Loucy (cell line): ENCODE results near the gene IGDCC3.

Experiments used
- H2AFZ ChIP-seq: fragments of 200-600 bp; sonication (generic); 2 replicates; pipeline ENCODE4 v1.6.0; 2016; ENCODE audit warnings: antibody characterized with exemption, mild to moderate bottlenecking, low read length, moderate library complexity
- H3F3A ChIP-seq: fragments of 200-600 bp; 2 replicates; pipeline ENCODE4 v1.6.0; 2016; ENCODE audit warnings: antibody characterized with exemption, low read depth, mild to moderate bottlenecking
- H3K27me3 ChIP-seq: fragments of 200-600 bp; sonication (generic); 2 replicates; pipeline ENCODE4 v1.6.1; 2014; ENCODE audit warnings: low read length, mild to moderate bottlenecking; ENCODE audit not compliant: insufficient read depth, poor library complexity, severe bottlenecking
- H3K36me3 ChIP-seq: fragments of 200-600 bp; sonication (generic); 2 replicates; pipeline ENCODE4 v1.6.1; 2016; ENCODE audit warnings: low read length; ENCODE audit not compliant: insufficient read depth
- H3K4me1 ChIP-seq: fragments of 200-600 bp; sonication (generic); 2 replicates; pipeline ENCODE4 v1.5.1; 2014; ENCODE audit warnings: low read length, mild to moderate bottlenecking; ENCODE audit not compliant: insufficient read depth, poor library complexity, severe bottlenecking
- H3K4me2 ChIP-seq: fragments of 200-600 bp; sonication (generic); 2 replicates; pipeline ENCODE4 v1.6.0; 2014; ENCODE audit warnings: antibody characterized with exemption, low read length, low read depth, mild to moderate bottlenecking; ENCODE audit not compliant: poor library complexity, severe bottlenecking
- H3K4me3 ChIP-seq: fragments of 200-600 bp; sonication (generic); 2 replicates; pipeline ENCODE4 v1.5.1; 2014; ENCODE audit warnings: low read length, mild to moderate bottlenecking, mixed read lengths; ENCODE audit not compliant: poor library complexity, severe bottlenecking
- H3K79me2 ChIP-seq: fragments of 200-600 bp; sonication (generic); 2 replicates; pipeline ENCODE4 v1.6.1; 2014; ENCODE audit warnings: low read length; ENCODE audit not compliant: insufficient read depth
- H3K9ac ChIP-seq: fragments of 200-600 bp; sonication (generic); 2 replicates; pipeline ENCODE4 v1.6.0; 2014; ENCODE audit warnings: mild to moderate bottlenecking, low read depth, low read length, moderate library complexity; ENCODE audit not compliant: poor library complexity, severe bottlenecking
- H3K9me2 ChIP-seq: fragments of 200-600 bp; sonication (generic); replicated peaks from 2 replicates; pipeline ENCODE4 v1.6.1; 2016; ENCODE audit warnings: low read depth, low read length, mixed read lengths
- H3K9me3 ChIP-seq: fragments of 200-600 bp; sonication (generic); 2 replicates; pipeline ENCODE4 v1.6.1; 2014; ENCODE audit warnings: mild to moderate bottlenecking, antibody characterized with exemption, low read length, low read depth; ENCODE audit not compliant: insufficient read depth
- H4K20me1 ChIP-seq: fragments of 200-600 bp; sonication (generic); 2 replicates; pipeline ENCODE4 v1.6.0; 2014; ENCODE audit warnings: antibody characterized with exemption, low read length, mild to moderate bottlenecking; ENCODE audit not compliant: insufficient read depth, poor library complexity, severe bottlenecking
- EZH2phosphoT487 ChIP-seq: fragments of 200-600 bp; IDR thresholded peaks from 2 replicates; pipeline ENCODE4 v1.6.1; 2018; ENCODE audit warnings: antibody characterized with exemption, mild to moderate bottlenecking, moderate library complexity, borderline replicate concordance
- TF ChIP-seq, protein P1 (sequence below): fragments of 200-600 bp; sonication (generic); conservative IDR thresholded peaks from 2 replicates; pipeline ENCODE4 v1.5.1; 2014; ENCODE audit warnings: mild to moderate bottlenecking, antibody characterized with exemption, low read length

The IGDCC3 gene

DNA sequence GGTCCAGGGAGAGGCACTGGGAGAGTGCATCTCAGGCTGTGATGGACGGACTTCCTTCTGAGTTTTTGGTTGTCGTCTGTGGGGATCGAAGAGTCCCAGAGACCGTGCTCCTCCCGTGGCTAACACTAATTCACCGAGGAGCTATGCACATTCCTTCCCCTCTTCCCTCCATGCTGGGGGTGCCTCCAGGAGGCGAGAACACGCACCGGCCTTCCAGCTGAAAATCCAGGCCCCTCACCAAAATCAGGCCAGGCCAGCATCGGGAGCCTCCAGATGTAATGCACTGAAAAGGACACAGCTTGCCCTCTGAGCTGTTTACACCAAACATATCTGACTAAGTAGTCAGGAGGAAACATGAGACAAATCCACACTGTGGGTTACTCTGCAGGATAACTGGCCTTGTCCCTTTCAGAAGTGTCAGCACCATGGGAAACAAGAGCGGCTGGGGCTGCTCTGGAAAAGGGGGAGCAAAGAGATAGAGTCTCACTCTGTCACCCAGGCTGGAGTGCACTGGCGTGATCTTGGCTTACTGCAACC is 67.9 kb downstream of the IGDCC3 start:
- Histone ChIP-seq H3K4me2 (no peak overlapping the region), H3K9ac (no peak overlapping the region)

GRCh38 chr15:65307978-65308377 is 69.8 kb downstream of the IGDCC3 start:
- no peak overlapping the region for H3K9ac ChIP-seq
- H3K4me1 ChIP-seq: peaks cover 12% of the 10 kb centered on the region
- TF ChIP-seq, protein P1, sequence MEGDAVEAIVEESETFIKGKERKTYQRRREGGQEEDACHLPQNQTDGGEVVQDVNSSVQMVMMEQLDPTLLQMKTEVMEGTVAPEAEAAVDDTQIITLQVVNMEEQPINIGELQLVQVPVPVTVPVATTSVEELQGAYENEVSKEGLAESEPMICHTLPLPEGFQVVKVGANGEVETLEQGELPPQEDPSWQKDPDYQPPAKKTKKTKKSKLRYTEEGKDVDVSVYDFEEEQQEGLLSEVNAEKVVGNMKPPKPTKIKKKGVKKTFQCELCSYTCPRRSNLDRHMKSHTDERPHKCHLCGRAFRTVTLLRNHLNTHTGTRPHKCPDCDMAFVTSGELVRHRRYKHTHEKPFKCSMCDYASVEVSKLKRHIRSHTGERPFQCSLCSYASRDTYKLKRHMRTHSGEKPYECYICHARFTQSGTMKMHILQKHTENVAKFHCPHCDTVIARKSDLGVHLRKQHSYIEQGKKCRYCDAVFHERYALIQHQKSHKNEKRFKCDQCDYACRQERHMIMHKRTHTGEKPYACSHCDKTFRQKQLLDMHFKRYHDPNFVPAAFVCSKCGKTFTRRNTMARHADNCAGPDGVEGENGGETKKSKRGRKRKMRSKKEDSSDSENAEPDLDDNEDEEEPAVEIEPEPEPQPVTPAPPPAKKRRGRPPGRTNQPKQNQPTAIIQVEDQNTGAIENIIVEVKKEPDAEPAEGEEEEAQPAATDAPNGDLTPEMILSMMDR: no peak
- TF ChIP-seq EZH2phosphoT487: no peak
- no peaks in the 10 kb centered on the region for H3K79me2 ChIP-seq
- H2AFZ ChIP-seq: no peak overlapping the region
- H3K27me3 ChIP-seq: no peaks in the 10 kb centered on the region
- H3K9me2 ChIP-seq: no peaks in the 10 kb centered on the region
- no peak overlapping the region for H3K4me3 ChIP-seq
- no peaks in the 10 kb centered on the region for H3K36me3 ChIP-seq
- H3K4me2 ChIP-seq: no peak overlapping the region
- H3K9me3 ChIP-seq: no peaks in the 10 kb centered on the region
- no peaks in the 10 kb centered on the region for H4K20me1 ChIP-seq
- H3F3A ChIP-seq: peaks cover 8% of the 10 kb centered on the region

More for the DNA sequence above, 67.9 kb downstream of the IGDCC3 start:
- Histone ChIP-seq H3K4me1 (peaks cover 5% of the 10 kb centered on the region), H3K4me3 (no peak overlapping the region), H3K27me3 (no peaks in the 10 kb centered on the region), H3K9me2 (no peaks in the 10 kb centered on the region), H2AFZ (no peak overlapping the region), H3K9me3 (no peaks in the 10 kb centered on the region), H3K79me2 (no peaks in the 10 kb centered on the region), H4K20me1 (no peaks in the 10 kb centered on the region), H3F3A (peaks cover 5% of the 10 kb centered on the region), H3K36me3 (no peaks in the 10 kb centered on the region)
- TF ChIP-seq, protein P1: no peak

DNA sequence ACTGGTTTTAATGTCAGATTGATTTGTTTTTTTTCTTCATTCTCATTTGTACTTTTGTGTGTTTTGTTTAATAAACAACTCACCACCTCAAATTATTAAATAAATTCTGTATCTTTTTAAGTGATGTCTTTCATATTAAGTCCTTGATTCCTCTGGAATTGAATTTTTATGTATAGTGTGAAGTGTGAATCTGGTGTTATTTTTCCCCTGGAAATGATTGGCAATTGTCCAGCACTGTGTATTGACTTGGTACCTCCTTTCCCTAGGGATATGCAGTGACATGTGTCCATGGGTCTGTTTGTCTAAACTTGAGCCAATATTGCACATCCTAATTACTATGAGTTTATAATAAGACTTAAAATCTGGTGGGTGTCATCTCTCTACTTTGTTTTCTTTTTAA is 71.3 kb downstream of the IGDCC3 start:
- Histone ChIP-seq H3K27me3 (no peaks in the 10 kb centered on the region), H3K9me3 (no peaks in the 10 kb centered on the region), H2AFZ (no peak overlapping the region), H3K4me2 (no peak overlapping the region), H3K4me1 (peaks cover 12% of the 10 kb centered on the region), H3K79me2 (no peaks in the 10 kb centered on the region), H3F3A (peaks cover 8% of the 10 kb centered on the region), H3K4me3 (no peak overlapping the region), H3K9me2 (no peaks in the 10 kb centered on the region), H3K9ac (no peak overlapping the region), H4K20me1 (no peaks in the 10 kb centered on the region), H3K36me3 (no peaks in the 10 kb centered on the region)
- TF ChIP-seq, protein P1: no peak
- no peak for TF ChIP-seq EZH2phosphoT487
